ENCODE results near the gene PMEPA1.

GRCh38 chr20:57712341-57712740 lies 2.5 kb upstream of the PMEPA1 start:
- TF ChIP-seq, protein P1, sequence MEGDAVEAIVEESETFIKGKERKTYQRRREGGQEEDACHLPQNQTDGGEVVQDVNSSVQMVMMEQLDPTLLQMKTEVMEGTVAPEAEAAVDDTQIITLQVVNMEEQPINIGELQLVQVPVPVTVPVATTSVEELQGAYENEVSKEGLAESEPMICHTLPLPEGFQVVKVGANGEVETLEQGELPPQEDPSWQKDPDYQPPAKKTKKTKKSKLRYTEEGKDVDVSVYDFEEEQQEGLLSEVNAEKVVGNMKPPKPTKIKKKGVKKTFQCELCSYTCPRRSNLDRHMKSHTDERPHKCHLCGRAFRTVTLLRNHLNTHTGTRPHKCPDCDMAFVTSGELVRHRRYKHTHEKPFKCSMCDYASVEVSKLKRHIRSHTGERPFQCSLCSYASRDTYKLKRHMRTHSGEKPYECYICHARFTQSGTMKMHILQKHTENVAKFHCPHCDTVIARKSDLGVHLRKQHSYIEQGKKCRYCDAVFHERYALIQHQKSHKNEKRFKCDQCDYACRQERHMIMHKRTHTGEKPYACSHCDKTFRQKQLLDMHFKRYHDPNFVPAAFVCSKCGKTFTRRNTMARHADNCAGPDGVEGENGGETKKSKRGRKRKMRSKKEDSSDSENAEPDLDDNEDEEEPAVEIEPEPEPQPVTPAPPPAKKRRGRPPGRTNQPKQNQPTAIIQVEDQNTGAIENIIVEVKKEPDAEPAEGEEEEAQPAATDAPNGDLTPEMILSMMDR (IDR thresholded peaks at IDR 0.05) = no peak
- no peak for TF ChIP-seq EZH2 (IDR thresholded peaks at IDR 0.05; ENCODE audit: borderline replicate concordance, insufficient read depth, low read depth, low read length, poor library complexity, severe bottlenecking)
